ENCODE measurements around the gene C5orf52.
"Not testable (repeated sequence)": the region's sequence is repeated elsewhere in the genome, so short reads cannot be mapped to it uniquely, and the experiment has no call there.

The C5orf52 gene

DNA sequence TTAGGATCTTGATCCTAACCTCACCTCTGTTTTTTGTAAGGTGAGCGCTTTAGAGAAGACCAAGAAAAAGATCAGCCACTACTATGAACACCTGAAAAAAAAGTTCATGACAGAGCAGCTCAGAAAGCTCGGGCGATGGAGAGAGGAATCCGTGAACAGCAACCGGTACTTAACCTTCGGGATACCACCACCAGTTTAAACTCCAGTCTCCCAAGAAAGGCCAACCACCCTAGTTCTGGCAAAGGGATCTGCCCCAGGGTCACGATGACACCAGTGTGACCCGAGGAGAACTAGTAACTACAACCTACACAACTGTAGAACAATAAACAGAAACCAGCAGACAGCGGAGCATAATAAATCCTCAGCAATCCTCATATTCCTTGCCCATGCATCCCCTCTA, 8.5 kb downstream of the C5orf52 start:
- no peak for DNase-seq

DNA sequence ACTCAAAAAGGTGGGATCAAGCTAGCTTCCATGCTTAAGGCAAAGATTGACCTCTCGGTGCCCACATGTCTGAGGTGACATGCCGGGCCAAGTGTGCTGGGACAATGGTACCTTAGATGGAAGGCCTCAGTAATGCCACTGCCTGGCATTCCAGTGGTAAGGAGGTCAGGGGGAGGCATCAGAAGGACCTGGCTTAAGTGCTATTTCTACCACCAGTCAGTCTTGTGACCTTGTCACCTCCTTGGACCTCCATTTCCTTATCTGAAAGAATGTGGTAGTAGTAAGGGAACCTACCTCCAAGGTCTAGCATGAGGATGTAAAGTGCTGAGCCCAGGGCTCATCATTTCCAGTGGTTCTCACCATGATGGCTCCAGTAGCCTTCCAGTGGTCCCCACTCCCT, 8.9 kb downstream of the C5orf52 start:
- DNase-seq: no peak

DNA sequence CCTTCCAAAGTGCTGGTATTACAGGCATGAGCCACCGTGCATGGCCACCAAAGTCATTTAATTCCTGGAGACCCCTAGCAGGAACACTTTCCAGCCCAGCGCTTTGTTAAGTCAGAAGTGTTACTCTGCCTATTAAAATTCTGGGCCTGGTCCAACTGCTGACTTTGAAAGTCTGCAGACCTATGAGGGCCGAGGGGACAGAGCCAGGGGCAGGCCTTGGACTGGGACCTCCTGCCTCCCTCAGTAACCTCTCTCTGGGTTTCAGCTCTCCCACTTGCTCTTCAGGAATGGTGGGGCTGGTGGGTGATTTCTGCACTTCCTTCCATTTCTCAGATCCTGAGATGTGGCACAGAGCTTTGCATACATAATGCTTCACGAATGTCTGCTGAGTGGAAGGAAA, 9.7 kb downstream of the C5orf52 start:
- no peak for DNase-seq

DNA sequence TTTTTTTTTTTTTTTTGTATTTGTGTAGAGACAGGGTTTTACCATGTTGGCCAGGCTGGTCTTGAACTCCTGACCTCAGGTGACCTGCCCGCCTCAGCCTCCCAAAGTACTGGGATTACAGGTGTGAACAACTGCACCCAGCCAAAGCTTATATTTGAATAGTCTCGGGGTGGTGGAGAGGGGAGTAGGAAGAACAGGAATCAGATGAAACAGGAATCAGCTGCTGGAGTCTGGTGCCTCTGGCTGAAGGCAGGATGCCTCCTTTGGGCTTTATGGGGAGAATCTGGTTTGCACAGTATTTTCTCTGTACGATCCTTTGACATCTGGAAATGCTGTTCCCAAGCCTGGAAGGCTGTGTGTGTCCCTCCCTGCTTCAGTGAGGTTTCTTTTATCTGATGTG, 10.9 kb downstream of the C5orf52 start:
- DNase-seq: no peak

DNA sequence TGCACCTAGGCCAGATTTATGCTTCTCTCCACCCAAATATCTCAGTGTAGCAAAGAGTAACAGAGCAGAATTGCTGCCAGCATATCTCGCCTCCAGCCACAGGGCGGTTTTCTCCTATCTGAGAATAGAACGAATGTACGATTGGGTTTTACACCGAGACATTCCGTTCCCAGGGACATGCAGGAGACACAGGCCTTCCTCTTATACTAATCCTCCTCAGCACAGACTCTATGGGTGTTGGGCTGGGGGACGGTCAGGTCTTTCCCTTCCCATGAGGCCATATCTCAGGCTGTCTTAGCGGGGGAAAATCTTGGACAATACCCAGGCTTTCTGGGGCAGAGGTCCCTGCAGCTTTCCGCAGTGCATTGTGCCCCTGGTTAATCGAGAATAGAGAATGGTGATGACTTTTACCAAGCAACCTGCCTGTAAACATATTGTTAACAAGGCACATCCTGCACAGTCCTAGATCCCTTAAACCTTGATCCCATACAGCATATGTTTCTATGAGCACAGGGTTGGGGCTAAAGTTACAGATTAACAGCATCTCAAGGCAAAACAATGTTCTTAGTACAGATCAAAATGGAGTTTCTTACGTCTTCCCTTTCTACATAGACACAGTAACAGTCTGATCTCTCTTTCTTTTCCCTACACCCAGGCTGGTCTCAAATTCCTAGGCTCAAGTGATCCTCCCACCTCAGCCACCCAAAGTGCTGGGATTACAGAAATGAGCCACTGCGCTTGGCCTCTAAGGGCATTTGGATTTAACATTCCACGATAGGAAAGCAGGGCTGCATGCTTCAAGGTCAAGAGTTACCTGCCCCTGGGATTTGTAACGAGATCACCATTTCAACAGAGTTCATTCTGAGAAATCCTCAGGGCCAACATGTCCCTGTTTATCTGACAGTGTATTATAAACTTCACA, 15.2 kb downstream of the C5orf52 start:
- DNase-seq: not testable (repeated sequence)

DNA sequence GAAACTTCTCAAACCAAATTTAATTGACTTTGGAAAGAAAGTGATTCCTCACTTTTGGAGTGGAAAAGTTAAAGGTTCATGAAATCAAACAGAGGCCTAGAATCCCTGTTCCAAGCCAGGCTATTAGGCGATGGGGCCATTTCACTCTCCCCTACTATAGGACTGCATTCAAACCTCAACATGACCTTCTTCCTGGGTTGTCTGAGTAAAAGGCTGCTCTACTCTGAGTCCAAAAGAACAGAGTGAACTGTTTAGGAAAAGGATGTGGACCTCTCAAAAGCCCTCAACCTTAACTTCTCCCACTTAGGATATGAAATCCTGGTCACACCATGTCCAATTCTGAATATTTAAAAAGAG, 15.8 kb downstream of the C5orf52 start:
- DNase-seq: no peak

DNA sequence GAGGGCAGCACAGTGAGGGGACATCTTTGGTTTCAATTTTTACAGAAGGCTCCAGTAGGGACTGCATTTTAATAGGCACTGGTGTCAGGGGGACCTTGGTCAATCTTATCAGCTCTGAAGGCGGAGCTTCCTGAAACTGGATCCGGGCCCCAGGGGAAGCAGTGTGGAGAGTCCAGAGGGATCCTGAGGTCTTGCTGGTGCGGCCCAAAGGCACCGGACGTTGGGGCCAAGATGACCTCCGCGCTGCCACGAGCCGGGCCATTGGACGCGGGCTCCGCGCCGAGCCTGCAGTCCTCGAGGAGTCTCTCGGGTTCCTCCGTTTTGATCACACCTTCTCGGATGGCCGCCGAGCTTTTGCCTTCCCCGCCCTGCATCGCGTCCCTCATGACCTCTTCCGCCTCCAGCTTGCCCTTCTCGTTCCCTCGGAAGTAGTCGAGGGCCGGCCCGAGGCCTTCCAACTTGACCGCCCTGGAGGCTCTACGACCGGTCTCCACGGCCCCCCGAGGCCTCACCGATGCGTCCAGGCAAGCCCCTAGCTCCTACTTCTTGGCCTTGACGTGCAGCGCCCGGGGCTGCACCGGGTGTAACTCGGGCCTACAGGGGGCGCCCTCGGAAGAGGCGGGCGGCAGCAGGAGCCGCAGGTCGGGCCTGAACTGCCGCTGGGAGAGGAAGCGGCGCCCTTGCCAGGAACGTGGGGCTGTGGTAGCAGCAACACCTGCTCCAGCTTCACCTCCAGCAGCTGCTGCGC, 18.8 kb downstream of the C5orf52 start:
- peak; percentile 27 for DNase-seq

DNA sequence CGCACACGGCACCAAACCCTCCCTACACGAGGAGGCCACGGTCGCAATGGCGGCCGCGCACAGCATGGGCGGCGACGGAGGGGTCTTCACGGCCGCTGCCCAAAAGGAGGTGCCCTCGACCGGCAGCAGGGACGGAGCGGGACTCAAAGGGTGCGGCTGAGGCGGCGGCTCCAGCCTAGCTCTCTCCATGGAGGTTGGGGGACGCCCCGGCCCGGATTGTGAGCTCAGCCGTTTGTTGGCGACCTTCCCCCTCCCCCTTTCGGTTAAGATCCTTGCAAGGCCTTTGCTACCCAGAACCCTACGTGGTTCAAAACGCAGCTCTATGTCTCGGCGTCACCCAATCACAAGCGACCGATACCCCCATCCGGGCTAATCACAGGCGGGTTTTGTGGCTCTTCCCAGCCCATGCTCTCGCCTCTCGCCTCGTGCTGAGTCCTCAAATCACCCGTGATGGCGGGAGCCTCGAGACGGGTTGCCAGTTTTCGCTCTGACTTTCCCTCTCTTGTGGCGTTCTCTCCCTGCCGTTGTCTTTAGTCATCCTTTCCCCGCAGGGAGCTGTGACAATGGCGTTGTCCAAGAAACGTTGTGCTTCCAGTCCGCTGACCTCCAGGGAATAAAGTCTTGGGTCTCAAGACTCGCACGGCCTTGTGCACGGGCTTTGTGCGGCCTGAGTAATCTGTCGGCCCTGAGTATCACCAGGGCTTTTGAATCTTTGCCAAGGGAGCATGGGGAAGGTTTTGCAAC, 19.5 kb downstream of the C5orf52 start:
- DNase-seq: no peak

DNA sequence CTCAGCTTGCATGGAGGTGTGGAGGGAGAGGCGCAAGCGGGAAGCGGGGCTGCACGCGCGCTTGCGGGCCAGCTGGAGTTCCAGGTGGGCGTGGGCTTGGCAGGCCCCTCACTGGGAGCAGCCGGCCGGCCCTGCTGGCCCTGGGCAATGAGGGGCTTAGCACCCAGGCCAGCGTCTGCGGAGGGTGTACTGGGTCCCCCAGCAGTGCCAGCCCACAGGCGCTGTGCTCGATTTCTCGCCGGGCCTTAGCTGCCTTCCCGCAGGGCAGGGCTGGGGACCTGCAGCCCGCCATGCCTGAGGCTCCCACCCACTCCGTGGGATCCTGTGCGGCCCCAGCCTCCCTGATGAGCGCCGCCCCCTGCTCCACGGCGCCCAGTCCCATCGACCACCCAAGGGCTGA, 22.5 kb downstream of the C5orf52 start:
- not testable (repeated sequence) for DNase-seq

DNA sequence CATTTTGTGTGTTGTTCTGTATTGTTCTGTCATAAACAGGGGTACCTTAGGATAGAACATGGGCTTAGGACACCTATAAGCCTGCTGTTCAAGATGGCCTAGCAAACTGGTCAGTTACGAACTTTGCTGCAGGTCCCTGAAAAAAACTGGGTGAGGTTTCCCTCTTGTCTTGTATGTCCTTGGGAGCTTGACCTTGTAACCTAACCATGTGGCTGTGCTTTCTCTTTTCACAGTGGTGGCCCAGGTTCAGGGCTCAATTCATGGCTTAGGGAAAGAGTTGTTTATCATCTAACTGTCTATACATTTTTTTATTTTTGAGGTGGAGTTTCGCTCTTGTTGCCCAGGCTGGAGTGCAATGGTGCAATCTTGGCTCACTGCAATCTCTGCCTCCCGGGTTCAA, 24.8 kb downstream of the C5orf52 start:
- not testable (repeated sequence) for DNase-seq

DNA sequence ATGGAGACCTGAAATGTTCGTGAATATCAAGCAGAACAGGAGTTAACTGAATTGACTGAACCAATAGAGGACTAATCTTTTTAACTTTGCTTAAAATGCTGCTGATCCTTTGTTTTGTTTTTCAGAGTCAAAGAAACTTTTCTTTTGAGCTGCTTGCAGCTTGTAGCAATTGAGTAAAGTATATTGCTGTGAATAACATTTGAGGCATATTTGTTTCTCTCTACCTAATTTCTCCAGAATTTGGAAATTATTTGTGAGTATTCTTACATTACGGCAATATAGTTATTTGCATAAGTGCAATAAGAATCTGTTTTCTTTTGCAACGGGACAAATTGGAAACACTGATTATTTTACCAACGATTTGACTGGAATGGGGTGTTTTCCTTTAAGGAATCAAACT, 27.3 kb downstream of the C5orf52 start:
- not testable (repeated sequence) for DNase-seq

DNA sequence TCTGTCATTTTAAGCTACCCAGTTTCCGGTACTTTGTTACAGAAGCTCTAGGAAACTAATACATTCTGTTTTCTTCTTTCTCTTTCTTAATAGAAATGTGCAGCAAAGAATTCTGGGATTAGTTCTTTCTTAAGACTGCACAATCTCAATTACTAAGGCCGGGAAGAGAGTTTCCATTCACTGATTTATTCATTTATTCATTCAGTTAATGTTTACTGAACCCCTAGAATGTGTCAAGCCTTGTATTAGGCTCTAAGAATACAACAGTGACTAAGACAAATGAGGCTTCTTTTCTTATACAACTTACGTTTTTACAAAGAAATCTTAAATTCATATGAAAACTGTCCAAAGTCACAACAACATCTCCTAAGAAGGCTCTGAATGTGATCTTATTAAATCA, 32.4 kb downstream of the C5orf52 start:
- DNase-seq: no peak

DNA sequence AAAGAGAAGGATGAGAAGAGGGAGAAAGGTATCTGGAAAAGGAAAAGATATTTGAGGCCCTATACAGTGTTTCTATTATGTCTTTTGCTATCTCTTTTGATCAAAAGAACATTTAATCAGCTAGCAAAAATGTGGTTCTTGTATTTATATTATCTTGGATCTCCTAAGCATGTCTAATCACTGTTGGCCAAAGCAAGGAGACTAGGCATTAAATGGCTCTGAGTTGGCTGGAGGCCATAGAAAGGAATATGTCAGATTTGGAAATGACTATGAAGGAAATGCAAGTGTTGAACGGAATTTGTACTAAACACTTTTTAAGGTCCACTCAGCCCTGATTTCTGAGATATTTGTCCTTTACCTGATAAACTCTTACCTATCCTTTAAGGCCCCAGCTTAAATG, 37.5 kb downstream of the C5orf52 start:
- no peak for DNase-seq

DNA sequence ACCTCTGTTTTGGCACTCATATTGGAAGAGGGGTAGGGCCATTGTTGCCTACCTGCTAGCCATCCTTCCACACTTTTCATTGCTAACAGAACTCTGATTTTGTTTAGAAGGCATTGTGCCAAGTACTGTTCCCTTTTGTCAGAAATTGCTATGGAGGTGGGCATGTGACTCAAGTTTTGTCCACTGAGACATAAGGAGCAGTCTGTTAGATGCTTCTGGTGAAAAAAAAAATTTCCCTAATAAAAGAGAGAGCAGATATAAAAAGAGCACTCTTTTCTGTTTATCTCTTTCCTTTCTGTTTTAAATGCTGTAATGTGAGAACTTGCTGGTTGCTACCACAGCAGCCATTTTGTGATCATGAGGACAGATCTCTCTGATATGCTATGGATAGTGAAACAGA, 38.0 kb downstream of the C5orf52 start:
- DNase-seq: no peak

DNA sequence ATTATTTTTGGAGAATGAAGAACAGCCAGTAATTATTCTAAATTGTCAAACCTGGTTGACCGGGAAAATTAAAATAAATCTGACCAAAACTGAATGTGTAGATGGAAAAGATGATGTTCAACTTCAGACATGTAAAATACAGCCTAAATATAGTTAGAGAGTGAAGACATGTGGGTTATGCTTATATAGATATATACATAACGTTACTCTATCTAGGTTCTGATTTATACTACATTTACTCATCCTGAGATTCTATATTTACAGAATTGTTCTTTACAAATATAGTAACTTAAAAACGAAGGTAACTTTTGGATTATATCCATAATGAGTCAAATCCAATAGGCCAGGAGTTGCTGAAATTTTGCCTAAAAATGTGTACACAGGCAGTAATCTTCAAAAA, 39.1 kb downstream of the C5orf52 start:
- no peak for DNase-seq

DNA sequence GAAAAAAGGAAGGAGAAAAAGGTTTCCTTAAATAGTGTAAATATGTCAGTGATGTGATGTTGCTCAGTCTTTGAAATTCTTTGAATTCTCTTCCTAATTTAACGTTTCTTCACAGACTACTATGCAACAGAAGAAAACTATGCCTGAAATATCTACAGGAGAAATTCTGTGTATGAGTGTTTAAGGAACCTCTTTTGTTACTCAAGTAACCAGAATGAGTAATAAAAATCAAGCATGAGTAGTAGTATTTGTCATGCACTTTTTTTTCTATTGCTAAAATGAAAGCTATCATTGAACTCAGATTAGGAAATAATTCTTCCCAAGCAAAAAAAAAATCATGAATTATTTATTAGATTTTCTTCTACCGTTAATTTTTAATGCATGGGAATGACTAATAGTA, 39.5 kb downstream of the C5orf52 start:
- DNase-seq: no peak

DNA sequence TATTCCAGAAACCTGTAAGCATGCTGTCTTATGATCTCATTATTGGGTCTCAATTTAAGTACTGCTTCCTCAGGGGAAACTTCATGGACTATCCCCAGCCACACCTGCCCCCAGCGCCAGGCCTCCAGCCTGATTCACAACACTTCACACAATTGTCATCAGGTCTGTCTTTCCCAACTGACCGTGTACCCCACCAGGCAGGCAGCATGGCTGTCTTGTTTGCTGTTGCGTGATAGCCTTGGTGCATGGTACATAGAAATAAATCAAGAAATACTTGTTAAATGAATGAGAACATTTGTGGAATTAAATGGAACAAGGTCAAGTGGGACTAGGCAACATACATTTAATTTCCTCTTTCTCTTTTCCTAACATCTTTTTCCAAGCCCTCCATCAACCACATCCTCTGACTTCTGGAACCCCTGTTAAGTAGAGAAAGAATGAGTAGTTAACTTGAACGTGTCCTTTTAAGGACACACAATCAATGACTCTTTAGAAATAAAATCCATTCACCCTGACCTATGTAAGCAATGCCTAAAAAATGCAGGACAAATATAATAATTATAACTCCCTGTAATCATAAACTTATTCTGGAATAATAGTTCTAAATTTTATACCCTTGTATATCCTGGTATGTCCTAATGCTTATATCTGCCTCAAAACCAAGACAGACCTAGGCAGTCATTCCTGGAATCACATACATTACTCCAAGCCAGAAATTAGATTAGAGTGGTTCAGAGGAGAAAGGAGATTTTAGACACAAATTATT, 42.7 kb downstream of the C5orf52 start:
- DNase-seq: no peak

DNA sequence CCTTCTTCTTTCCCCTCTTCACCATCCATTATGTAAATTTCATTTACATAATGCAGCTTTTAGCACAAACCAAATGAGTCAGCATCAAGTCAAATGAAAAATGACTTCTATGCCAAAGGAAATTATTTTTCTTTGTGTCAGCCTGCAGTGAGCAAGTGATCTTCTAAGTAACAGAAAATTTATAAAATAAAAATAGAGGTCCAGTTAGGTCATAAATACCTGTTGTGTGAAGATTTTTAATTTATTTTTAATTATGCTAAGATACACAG, 43.2 kb downstream of the C5orf52 start:
- no peak for DNase-seq

DNA sequence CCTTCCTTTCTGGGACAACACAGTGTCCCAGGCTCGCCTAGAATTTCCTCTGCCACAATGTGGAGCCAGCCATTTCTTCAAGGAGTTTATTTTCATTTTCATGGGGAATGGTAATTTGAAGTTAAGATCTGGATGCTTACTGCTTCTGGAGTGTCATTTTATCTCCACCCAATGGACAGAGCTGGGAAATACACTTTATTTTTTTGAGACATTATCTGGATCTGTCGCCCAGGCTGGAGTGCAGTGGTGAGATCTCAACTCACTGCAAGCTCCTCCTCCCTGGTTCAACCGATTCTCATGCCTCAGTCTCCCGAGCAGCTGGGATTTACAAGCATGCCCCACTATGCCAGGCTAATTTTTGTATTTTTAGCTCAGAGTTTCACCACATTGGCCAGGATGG, 47.2 kb downstream of the C5orf52 start:
- DNase-seq: no peak

DNA sequence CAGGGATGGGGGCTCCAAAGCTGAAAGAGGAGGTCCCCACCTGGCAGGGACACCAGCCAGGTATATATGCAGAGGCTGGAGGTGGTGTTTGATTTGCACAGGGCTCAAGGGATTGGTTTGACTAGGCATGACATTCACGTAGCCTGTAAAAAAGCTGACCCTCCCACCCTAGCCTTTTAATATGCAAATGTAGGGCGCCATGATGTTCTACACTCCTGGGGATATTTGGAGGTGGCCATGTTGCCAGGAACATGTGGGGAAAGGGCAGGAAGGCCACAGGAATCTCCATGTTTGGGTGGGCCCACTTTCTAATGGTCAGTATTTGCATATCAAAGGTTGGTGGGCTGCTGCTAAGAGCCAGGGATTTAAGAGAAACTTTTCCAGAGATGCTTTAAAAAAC, 47.9 kb downstream of the C5orf52 start:
- no peak for DNase-seq

DNA sequence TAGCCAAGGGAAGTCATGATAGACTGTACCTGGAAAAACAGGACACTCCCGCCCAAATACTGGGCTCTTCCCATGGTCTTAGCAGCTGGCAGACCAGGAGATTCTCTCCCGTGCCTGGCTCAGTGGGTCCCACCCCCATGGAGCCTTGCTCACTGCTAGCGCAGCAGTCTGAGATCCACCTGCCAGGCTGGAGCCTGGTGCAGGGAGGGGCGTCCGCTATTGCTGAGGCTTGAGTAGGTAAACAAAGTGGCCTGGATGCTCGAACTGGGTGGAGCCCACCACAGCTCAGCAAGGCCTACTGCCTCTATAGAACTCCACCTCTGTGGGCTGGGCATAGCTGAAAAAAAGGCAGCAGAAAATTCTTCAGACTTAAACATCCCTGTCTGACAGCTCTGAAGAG, 49.8 kb downstream of the C5orf52 start:
- no peak for DNase-seq

DNA sequence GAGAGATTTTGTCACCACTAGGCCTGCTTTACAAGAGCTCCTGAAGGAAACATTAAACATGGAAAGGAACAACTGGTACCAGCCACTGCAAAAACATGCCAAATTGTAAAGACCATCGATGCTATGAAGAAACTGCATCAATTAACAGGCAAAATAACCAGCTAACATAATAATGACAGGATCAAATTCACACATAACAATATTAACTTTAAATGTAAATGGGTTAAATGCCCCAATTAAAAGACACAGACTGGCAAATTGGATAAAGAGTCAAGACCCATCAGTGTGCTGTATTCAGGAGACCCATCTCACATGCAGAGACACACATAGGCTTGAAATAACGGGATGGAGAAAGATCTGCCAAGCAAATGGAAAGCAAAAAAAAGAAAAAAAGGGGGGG, 51.6 kb downstream of the C5orf52 start:
- not testable (repeated sequence) for DNase-seq

DNA sequence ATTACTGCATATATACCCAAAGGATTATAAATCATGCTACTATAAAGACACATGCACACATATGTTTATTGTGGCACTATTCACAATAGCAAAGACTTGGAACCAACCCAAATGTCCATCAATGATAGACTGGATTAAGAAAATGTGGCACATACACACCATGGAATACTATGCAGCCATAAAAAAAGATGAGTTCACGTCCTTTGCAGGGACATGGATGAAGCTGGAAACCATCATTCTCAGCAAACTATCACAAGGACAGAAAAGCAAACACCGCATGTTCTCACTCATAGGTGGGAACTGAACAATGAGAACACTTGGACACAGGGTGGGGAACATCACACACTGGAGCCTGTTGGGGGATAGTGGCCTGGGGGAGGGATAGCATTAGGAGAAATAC, 55.3 kb downstream of the C5orf52 start:
- DNase-seq: not testable (repeated sequence)
